HG02840 (cell line): Measurements from ENCODE around the gene LCTL.

Source experiments
- ATAC-seq: cut with Tn5 transposase; IDR thresholded peaks from one replicate; pipeline ENCODE4 v1.9.1; 2021; ENCODE audit warnings: mild to moderate bottlenecking, moderate library complexity, moderate number of reproducible peaks; ENCODE audit not compliant: unreplicated experiment, low FRiP score

The LCTL gene

DNA sequence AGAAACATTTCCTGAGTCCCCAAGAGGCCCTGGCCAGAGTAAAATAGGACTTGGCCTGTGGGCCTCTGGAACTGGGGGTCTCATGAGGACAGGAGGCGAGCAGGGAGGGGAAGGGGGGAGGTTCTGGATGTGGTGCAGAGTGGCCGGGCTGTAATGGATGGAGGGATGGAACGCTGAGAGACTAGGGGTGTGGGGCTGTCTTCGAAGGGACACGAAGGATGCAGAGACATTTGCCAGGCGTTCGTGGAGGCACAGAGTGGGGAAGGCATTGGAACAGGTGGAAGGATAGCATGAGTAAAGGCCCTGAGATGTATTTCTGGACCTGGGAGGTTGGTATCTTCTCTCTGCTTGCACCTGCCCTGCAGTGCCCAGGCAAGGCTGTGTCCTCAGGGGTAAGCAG, 2.1 kb upstream of the LCTL start:
- no peak for ATAC-seq

GRCh38 chr15:66566963-66567531, 1.2 kb upstream of the LCTL start:
- ATAC-seq, result no peak

DNA sequence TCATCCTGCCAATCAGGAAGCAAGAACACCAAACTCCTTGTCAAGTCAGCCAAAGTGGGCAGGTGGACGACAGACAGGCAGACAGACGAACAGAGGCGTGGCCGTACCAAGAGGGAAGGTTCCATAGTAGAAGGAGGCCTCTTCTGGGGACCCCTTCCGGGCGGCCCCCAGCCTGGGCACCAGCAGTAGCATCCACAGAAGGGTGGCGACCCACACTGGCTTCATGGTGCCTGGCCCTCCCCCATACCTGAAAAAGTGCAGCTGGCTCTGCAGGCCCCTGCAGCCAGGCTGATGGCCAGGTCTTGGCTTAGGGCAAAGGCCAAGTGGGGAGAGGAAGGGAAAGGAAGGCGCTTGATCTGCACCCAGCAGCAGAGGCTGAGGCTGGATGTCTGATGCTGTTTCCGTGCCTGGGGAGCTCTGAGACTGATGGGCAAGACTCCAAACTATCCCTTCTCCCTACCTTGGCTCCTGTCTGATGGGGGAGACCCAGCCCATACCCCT, 607 bp downstream of the LCTL start:
- no peak for ATAC-seq

DNA sequence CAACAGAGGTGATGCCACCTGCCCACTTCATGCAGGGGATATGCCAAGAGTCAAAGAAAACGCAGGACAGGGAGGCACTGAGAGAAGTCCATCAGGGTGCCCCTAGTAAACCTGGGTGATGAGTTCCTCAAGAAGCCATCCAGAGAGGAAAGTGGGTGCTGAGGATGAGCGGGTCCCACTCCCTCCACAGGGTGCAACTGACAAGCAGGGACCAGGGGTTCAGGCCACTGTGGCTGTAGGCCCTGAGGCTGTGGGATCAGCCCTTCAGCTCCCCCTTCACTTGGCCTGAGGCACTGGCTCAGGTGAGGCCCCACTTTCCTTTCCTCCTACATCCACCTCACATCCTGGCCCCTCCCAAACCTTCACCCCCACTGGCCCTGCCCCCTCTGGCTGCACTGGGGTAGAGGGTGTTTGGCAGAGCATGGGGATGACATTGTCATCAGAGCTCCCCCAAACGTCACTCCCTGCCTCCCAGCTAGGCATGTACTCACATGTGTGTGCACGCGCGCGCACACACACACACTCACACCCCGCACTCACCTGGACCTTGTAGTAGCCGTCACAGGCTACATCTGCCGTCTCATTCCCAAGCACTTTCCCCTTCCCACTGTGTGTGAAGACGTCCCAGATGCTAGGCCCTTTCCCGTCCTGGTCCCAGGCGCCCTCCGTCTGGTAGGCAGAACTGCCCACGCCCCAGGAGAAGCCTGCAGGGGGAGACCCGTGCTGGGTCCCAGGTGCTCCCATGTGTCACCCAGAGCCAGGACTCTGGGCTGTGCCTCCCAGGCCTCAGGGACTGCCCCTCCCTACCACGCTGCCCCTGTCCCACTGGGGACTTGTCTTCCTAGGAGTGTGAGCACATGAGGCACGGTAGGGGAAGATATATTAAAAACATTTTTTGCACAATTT, 1.4 kb downstream of the LCTL start:
- no peak for ATAC-seq

DNA sequence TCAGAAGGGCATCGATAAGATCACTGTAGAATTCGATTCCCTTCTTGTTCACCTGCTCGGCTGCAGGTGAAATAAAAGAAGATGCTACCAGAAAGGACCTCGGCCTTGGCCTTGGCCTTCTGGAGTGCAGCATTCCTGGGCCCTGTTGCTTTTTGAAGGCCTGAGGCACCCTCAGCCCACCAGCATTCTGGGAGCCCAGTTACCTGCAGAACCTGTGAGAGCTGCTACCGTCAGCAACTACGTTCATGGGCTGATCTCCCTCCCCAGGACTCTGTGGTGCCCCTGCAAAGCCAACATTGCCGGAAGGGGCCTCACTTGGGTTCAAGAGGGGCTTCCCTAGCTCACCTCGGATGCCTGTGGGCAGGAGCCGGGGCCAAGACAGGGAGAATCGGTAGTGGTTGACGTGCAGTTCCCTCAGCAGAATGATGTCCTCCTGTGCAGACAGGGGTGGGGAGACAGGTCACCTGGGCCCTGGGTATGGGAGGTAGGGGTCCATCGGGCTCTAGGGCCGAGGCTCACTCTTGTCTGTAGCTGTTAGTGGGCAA, 2.2 kb downstream of the LCTL start:
- ATAC-seq, result no peak

- no peak for ATAC-seq
Observed at GRCh38 chr15:66563126-66563525, 2.7 kb downstream of the LCTL start.

DNA sequence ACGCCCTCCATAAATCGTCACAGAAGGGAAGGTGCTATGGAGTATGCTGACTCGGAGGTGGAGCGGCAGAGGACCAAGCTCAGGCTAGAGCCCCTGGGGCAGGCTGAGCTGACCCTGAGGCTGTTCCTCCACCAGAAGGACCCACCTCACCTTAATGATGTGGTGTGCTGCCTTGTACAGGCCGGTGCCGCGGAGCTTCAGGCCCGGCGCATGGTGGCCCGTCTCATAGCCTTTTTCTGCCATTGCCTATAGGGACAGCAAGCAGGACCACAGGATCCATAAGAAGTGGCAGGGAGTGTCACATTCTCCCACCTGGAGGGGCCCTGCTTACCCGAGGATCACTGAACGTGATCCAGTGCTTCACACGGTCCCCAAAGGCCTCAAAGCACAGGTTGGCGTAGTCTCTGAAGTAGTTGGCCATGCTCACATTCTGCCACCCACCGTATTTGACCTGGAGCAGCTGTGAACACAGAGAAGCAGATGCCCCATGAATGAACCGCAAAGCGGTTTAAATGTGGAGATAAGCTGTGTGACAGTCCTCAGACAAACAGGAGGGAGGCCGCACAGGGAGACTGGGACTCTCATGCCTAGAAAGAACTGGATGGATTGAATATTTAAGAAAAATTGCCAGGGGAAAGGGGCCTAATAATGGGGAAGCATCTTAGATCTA, 4.8 kb downstream of the LCTL start:
- ATAC-seq, result no peak

DNA sequence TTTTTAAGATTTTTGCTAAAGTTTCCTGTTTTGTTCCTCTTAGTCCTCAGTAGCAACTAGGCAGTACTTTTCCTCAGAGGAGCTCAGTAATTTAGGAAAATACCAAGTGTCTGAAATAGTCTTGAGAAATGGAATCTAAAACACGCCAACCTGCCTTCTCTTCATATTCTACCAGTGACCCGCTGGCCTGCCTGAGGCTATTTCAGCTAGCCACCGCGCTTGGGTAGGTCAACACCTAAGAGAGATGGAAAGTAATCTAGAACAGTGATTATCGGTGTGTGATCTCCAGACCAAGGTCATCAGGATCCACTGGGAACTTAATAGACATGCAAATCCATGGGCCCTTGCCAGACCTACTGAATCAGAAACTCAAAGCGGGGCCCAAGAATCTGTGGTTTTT, 7.5 kb downstream of the LCTL start:
- ATAC-seq, result no peak

DNA sequence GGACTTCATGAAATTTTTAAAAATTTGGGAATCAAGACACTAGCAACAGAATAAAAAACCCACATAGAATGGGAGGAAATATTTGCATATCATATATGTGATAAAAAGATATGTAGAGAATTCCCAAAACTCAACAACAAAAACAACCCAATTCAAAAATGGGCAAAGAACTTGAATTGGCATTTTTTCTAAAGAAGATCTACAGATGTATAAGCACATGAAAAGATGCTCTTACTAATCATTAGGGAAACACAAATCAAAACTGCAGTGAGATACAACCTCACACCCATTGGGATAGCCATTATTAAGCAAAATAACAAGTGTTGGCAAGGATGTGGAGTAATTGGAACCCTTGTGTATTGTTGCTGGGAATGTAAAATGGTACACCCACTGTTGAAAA, 10.1 kb downstream of the LCTL start:
- no peak for ATAC-seq

GRCh38 chr15:66545255-66545654, 20.5 kb downstream of the LCTL start:
- no peak for ATAC-seq

GRCh38 chr15:66542896-66543295, 22.9 kb downstream of the LCTL start:
- ATAC-seq, result no peak

GRCh38 chr15:66535056-66535455, 30.7 kb downstream of the LCTL start:
- no peak for ATAC-seq

DNA sequence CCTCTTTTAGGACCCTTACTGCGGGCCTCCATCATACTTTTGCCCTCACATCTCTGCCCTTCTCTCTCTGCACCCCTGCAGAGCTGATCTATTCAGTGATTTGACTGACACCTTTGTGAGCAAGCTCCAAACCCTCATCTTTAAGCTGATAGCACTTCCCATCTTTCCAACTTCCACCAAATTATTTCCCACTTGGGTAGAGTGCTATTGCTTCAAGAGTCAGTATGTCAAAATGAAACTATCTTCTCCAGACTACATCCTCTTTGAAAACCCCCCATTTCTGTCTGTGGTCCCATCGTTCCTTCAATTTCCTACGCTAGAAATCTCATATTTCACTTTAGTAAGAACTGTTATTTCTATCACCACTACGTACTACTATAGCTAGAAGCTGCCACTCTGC, 41.0 kb downstream of the LCTL start:
- ATAC-seq, result no peak

DNA sequence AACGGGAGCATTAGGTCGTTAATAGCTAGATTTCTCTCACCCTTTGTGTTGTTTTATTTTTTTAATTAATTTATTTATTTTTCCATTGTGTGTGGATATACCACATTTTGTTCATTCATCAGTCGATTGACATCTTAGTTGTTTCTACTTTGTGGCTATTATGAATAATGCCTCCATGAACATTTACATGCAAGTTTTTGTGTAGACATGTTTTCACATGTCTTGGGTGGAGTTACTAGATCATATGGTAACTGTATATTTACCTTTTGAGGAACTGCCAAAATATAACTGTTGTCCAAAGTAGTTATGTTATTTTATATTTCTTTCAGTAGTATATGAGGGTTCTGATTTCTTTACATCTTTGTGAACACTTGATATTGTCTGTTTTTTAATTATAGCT, 41.9 kb downstream of the LCTL start:
- ATAC-seq, result no peak

DNA sequence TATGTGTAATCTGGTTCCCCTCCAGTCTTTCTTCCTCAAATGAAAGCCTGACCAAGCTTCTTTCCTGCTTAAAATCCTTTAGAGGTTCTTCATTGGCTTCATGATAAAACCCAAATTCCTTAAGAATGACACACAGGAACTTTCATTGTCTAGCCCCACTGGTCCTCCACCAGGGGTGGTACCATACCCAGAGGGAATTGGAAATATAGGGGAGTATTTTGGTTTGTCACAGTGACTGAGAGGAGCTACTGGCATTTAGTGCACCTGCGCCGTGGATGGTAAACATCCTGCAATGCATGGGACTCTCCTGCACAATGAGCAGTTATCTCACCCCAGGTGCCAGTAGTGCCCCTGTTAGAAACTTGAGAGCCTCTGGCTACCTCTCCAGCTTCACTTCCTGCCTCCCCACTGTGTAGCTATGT, 49.9 kb downstream of the LCTL start:
- no peak for ATAC-seq

GRCh38 chr15:66514586-66514985, 51.2 kb downstream of the LCTL start:
- ATAC-seq, result no peak

DNA sequence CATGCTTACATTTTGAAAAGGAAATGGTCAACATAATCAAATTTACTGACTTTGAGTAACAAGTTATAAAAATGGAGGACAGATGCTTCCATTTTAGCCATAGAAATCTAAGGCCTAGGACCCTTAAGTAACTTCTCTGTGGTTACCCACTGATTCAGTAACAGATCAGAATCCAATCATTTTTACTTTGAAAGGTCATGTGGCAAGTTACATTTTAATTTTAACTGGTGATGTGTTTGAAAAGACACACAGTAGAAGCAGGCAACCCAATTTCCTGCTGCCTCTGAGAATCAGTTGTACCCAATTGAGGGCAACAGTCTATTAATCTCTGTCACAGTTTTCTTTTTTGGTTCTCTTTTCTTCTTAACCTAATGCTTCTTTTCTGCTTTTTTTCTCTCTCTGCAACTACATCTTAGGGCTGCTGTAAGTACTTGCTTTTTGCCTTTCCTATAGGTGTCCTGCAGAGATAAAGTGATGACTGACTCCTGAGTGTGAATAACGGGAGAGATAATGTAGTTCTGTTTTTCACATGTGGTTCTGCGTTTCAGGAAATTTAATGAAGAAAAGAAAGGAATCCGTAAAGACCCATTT, 57.4 kb downstream of the LCTL start:
- no peak for ATAC-seq

- ATAC-seq, result no peak
Observed at GRCh38 chr15:66505818-66506217, 60.0 kb downstream of the LCTL start.

DNA sequence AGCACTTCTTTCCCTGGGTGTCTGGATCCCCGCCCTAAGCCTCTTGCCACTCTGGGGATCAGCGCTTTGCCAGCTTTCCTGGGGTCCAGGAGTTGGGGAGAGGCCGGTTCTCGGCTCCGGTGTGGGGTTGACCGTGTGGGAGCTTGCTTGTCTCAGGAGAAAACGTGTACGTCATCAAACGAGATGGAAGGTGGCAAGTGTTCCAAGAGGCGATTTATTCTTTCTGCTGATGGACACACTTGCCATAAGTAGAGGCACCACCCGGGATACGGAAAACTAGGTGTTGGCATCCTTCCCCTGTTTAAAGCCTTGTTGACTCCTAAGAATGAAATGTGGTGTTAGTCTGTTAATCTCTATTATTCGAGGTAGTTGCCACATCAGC, 60.4 kb downstream of the LCTL start:
- ATAC-seq, result no peak

DNA sequence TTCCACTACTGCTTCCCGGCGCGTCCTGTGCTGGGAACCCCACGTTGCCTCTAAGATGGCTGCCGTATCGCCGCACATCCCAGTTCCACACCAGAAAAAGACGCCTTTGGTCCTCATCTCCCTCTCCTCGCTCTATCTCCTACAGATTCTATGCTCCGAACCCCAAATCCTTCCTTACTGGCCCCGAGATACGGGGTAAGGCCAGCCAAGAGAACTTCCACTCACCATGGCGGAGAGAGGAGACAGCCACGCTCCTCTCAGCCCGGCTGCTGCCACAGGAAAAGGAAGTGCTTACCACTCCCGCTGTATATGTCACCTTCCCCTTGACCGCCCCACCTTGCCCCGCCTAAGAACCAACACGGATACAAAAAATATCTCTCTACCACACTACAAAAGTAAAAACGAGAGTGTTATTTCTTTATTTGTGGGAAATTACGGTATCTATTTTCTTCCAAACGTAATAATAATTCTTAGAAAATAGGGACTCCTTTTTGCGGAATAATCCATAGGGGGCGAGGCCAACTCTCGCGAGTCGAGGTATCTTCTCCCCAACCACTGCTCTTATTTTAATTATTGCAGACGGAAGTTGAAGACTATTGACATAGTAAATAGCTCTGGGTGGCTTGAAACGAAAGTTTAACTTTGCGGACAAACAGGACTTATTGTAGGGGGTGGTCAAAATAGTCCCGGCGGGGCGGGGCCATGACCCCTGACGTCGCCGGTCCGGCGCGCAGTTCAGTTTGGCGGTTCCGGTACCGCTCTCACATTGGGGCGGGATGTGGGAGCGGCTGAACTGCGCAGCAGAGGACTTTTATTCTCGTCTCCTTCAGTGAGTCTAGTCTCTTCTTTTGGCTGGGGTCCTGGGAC, 61.0 kb downstream of the LCTL start, which contains the start of the genes RPL4 and ZWILCH:
TSS of gene RPL4 (minus strand) at position 293 of the 867 bp plus-strand sequence. CDS start at position 228, 65 bp downstream.
TSS of gene ZWILCH (plus strand) at position 764 of the 867 bp plus-strand sequence. CDS start at position 777, 13 bp downstream.
- ATAC-seq, result peak; percentile 88
